IMR-90 (cell line): ENCODE measurements around the gene CNTN4.

Source experiments
- BHLHE40 ChIP-seq: fragments of 150-350 bp; IDR thresholded peaks from 2 replicates; pipeline ENCODE4 v1.6.1; 2016; ENCODE audit warnings: mild to moderate bottlenecking, low read depth, low read length
- CEBPB ChIP-seq: IDR thresholded peaks from 2 replicates; pipeline ENCODE4 v1.6.1; 2012; ENCODE audit warnings: low read depth, low read length, improper control_type of control experiment
- CHD1 ChIP-seq: IDR thresholded peaks from 2 replicates; pipeline ENCODE4 v1.6.1; 2012; ENCODE audit warnings: low read depth, low read length, improper control_type of control experiment
- FOS ChIP-seq: fragments of 150-350 bp; IDR thresholded peaks from 2 replicates; pipeline ENCODE4 v1.6.1; 2016; ENCODE audit warnings: low read depth, low read length
- MAZ ChIP-seq: IDR thresholded peaks from 2 replicates; pipeline ENCODE4 v1.6.1; 2012; ENCODE audit warnings: low read depth, mild to moderate bottlenecking, low read length, improper control_type of control experiment, moderate library complexity, borderline replicate concordance
- MXI1 ChIP-seq: IDR thresholded peaks from 2 replicates; pipeline ENCODE4 v1.6.1; 2012; ENCODE audit warnings: low read depth, mild to moderate bottlenecking, low read length, moderate library complexity, borderline replicate concordance
- NFE2L2 ChIP-seq: fragments of 150-350 bp; IDR thresholded peaks from 2 replicates; pipeline ENCODE4 v1.6.1; 2016; ENCODE audit warnings: low read depth, mild to moderate bottlenecking, low read length
- POLR2A ChIP-seq: IDR thresholded peaks from 2 replicates; pipeline ENCODE4 v1.6.1; 2012; ENCODE audit warnings: mild to moderate bottlenecking, low read depth, low read length
- RAD21 ChIP-seq: IDR thresholded peaks from 2 replicates; pipeline ENCODE4 v1.6.1; 2012; ENCODE audit warnings: low read length, improper control_type of control experiment
- RFX5 ChIP-seq: IDR thresholded peaks from 2 replicates; pipeline ENCODE4 v1.8.0; 2012; ENCODE audit warnings: low read depth, mild to moderate bottlenecking, low read length, moderate library complexity
- SMC3 ChIP-seq: fragments of 150-350 bp; IDR thresholded peaks from 2 replicates; pipeline ENCODE4 v1.6.1; 2016; ENCODE audit warnings: low read depth, mild to moderate bottlenecking, antibody characterized with exemption, low read length, moderate library complexity
- TF ChIP-seq, protein P1 (sequence below): conservative IDR thresholded peaks from 2 replicates; pipeline ENCODE4 v1.5.1; 2012; ENCODE audit warnings: mild to moderate bottlenecking, low read depth, low read length, improper control_type of control experiment
- TF ChIP-seq, protein P2 (sequence below): fragments of 150-350 bp; IDR thresholded peaks from 2 replicates; pipeline ENCODE4 v1.6.1; 2017; ENCODE audit warnings: mild to moderate bottlenecking, antibody characterized with exemption, low read length, low read depth

DNA sequence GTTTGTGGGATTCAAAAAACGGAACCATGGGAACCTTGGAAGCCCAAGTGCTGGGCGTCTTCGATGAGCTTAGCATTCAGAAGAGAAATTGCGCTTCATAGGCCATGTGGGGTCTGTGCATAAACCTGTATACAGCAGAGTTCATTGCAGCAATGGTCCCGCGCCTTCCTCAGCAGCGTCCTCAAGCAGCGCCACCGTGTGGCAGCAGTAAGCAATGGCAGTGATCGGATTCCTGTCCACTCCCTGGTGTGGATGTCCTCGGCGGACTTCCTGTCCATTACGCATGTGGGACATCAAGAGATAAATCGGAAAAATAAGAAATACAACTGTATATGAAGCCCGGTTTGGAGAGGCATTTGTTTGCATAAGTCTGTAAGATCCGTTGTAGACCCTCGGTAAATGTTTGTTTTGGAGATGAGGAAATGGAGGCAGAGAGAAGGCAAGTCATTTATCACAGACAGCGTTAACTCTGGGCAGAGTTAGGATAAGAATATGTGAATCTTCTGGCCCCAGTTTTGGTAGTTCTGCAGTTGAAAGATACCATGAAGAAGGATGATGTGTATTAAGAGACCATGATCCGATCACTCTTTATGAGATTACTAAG lies 57.7 kb downstream of the CNTN4 start:
- TF ChIP-seq, protein P1, sequence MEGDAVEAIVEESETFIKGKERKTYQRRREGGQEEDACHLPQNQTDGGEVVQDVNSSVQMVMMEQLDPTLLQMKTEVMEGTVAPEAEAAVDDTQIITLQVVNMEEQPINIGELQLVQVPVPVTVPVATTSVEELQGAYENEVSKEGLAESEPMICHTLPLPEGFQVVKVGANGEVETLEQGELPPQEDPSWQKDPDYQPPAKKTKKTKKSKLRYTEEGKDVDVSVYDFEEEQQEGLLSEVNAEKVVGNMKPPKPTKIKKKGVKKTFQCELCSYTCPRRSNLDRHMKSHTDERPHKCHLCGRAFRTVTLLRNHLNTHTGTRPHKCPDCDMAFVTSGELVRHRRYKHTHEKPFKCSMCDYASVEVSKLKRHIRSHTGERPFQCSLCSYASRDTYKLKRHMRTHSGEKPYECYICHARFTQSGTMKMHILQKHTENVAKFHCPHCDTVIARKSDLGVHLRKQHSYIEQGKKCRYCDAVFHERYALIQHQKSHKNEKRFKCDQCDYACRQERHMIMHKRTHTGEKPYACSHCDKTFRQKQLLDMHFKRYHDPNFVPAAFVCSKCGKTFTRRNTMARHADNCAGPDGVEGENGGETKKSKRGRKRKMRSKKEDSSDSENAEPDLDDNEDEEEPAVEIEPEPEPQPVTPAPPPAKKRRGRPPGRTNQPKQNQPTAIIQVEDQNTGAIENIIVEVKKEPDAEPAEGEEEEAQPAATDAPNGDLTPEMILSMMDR = no peak
- TF ChIP-seq POLR2A = no peak
- no peak for TF ChIP-seq SMC3
- TF ChIP-seq, protein P2, sequence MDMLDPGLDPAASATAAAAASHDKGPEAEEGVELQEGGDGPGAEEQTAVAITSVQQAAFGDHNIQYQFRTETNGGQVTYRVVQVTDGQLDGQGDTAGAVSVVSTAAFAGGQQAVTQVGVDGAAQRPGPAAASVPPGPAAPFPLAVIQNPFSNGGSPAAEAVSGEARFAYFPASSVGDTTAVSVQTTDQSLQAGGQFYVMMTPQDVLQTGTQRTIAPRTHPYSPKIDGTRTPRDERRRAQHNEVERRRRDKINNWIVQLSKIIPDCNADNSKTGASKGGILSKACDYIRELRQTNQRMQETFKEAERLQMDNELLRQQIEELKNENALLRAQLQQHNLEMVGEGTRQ = no peak
- no peak for TF ChIP-seq FOS
- no peak for TF ChIP-seq MXI1
- TF ChIP-seq CHD1 = no peak
- no peak for TF ChIP-seq BHLHE40
- no peak for TF ChIP-seq RFX5
- no peak for TF ChIP-seq RAD21
- TF ChIP-seq MAZ = no peak
- no peak for TF ChIP-seq CEBPB
- no peak for TF ChIP-seq NFE2L2
